HepG2 (cell line): Measurements from ENCODE around the gene CAMK1G. TPM values are rescaled to one million over a fixed set of nuclear protein-coding genes. Genes with fewer than 3 reads are reported as not detected.

Source experiments
- ATAC-seq: fragments of 200-7000 bp; cut with Tn5 transposase; 3 replicates; pipeline ENCODE4 v1.9.1; 2020; ENCODE audit warnings: mild to moderate bottlenecking, moderate library complexity
- BruUV-seq: library from RNA; stranded (reverse); fragments of 400-500 nt; replicated peaks from 2 replicates; lab custom pipeline; 2021; lab: Mats Ljungman, UMichigan
- CTCF ChIA-PET: fragments of 300-600 bp; formaldehyde crosslinking; extraction: SDS; loops from one replicate; lab custom pipeline; 2021; ENCODE audit warnings: low total read pairs, inconsistent platforms, low intra/inter-chr PET ratio; lab: Yijun Ruan, JAX
- POLR2A ChIA-PET: fragments of 350-600 bp; sonication (Branson Sonifier 250); formaldehyde crosslinking; loops from one replicate; lab custom pipeline; 2020; ENCODE audit warnings: antibody characterized with exemption, inconsistent platforms; lab: Yijun Ruan, JAX
- DNase-seq: peaks from one replicate; pipeline ENCODE4 v3.0.0-alpha.2; 2015; ENCODE audit warnings: low spot score
- FAIRE-seq: peaks from 3 replicates; lab custom pipeline; 2011; peaks lifted over from hg19 to GRCh38; lab: Jason Lieb, UNC
- H2AFZ ChIP-seq: one replicate; pipeline ENCODE4 v1.6.1; 2011; ENCODE audit warnings: low read length, inconsistent platforms
- H3K27ac ChIP-seq: fragments of 300-600 bp; 3 replicates; pipeline ENCODE4 v1.8.0; 2011; ENCODE audit warnings: mixed run types, mild to moderate bottlenecking, mixed read lengths, low read length, inconsistent platforms; ENCODE audit not compliant: insufficient read depth; ENCODE audit errors: extremely low read length
- H3K27me3 ChIP-seq, 2 experiments: fragments of 200-600 bp in 1 of 2; 2 replicates in 1 of 2; 3 replicates in 1 of 2; pipeline versions ENCODE4 v1.6.0 to v1.8.0; 2011; ENCODE audit warnings: low read length in 2 of 2, mild to moderate bottlenecking in 2 of 2, moderate library complexity in 2 of 2, inconsistent platforms in 1 of 2; ENCODE audit not compliant: insufficient read depth in 2 of 2, control insufficient read depth in 1 of 2
- H3K36me3 ChIP-seq, 2 experiments: fragments of 200-600 bp in 1 of 2; replicated peaks in 1 of 2; 2 replicates in 1 of 2; 3 replicates in 1 of 2; pipeline versions ENCODE4 v1.5.1 to v1.8.0; 2011; ENCODE audit warnings: low read length in 2 of 2, inconsistent platforms in 1 of 2; ENCODE audit not compliant: insufficient read depth in 2 of 2, control insufficient read depth in 1 of 2
- H3K4me1 ChIP-seq: 2 replicates; pipeline ENCODE4 v1.5.1; 2012; ENCODE audit warnings: low read length, inconsistent platforms; ENCODE audit not compliant: insufficient read depth
- H3K4me2 ChIP-seq: 2 replicates; pipeline ENCODE4 v1.6.0; 2011; ENCODE audit warnings: low read depth, low read length, inconsistent platforms
- H3K4me3 ChIP-seq, 3 experiments: fragments of 200-600 bp in 1 of 3; sonication (generic), shearing (Covaris generic) in 1 of 3; replicated peaks in 1 of 3; 2 replicates each; pipeline ENCODE4 v1.5.1; 2011 to 2016; ENCODE audit warnings: low read length in 3 of 3, inconsistent platforms in 2 of 3, low read depth in 2 of 3, mild to moderate bottlenecking in 2 of 3, control low read depth in 1 of 3, mixed read lengths in 1 of 3; ENCODE audit not compliant: insufficient read depth in 1 of 3
- H3K79me2 ChIP-seq: one replicate; pipeline ENCODE4 v1.6.1; 2011; ENCODE audit warnings: low read length, inconsistent platforms; ENCODE audit not compliant: insufficient read depth
- H3K9ac ChIP-seq: 2 replicates; pipeline ENCODE4 v1.6.0; 2011; ENCODE audit warnings: mild to moderate bottlenecking, low read depth, low read length, inconsistent platforms; ENCODE audit not compliant: insufficient read depth
- H3K9me3 ChIP-seq: 2 replicates; pipeline ENCODE4 v1.5.1; 2012; ENCODE audit warnings: mild to moderate bottlenecking, low read length
- H4K20me1 ChIP-seq: 2 replicates; pipeline ENCODE4 v1.6.0; 2011; ENCODE audit warnings: inconsistent platforms, mild to moderate bottlenecking, low read length, moderate library complexity; ENCODE audit not compliant: insufficient read depth
- BORCS8-MEF2B ChIP-seq: sonication (generic); formaldehyde crosslinking; IDR thresholded peaks from 2 replicates; pipeline ENCODE4 v1.8.0; 2022; ENCODE audit warnings: mild to moderate bottlenecking, missing genetic modification reagents
- CC2D1A ChIP-seq: sonication (generic); formaldehyde crosslinking; IDR thresholded peaks from 2 replicates; pipeline ENCODE4 v1.8.1; 2023; ENCODE audit warnings: mild to moderate bottlenecking, missing genetic modification reagents
- FOSL2 ChIP-seq: sonication (generic); formaldehyde crosslinking; IDR thresholded peaks from 2 replicates; pipeline ENCODE4 v1.4.0; 2020; ENCODE audit warnings: missing genetic modification reagents
- GABPA ChIP-seq, 2 experiments: IDR thresholded peaks; 2 replicates each; pipeline ENCODE4 v1.6.1; 2011 to 2016; ENCODE audit warnings: low read depth in 2 of 2, low read length in 1 of 2, missing biosample characterization in 1 of 2, missing genetic modification characterization in 1 of 2
- HDAC6 ChIP-seq: fragments of 200-600 bp; sonication (generic); IDR thresholded peaks from 2 replicates; pipeline ENCODE4 v1.7.0; 2017; ENCODE audit warnings: mild to moderate bottlenecking, antibody characterized with exemption, low read length, low read depth
- HNRNPLL ChIP-seq: fragments of 200-400 bp; formaldehyde crosslinking; IDR thresholded peaks from 2 replicates; pipeline ENCODE4 v1.6.1; 2017; ENCODE audit warnings: mild to moderate bottlenecking, low read depth, low read length; ENCODE audit not compliant: poor library complexity, severe bottlenecking
- KLF9 ChIP-seq: IDR thresholded peaks from 2 replicates; pipeline ENCODE4 v1.6.1; 2016; ENCODE audit warnings: low read depth
- MAFF ChIP-seq: IDR thresholded peaks from 2 replicates; pipeline ENCODE4 v1.6.1; 2011; ENCODE audit warnings: low read depth, low read length, improper control_type of control experiment
- MAZ ChIP-seq, 2 experiments: sonication (generic) in 1 of 2; formaldehyde crosslinking in 1 of 2; IDR thresholded peaks; 2 replicates each; pipeline versions ENCODE4 v1.5.0 to v1.6.1; 2012 to 2020; ENCODE audit warnings: low read depth in 2 of 2, mild to moderate bottlenecking in 2 of 2, borderline replicate concordance in 1 of 2, improper control_type of control experiment in 1 of 2, low read length in 1 of 2, missing genetic modification reagents in 1 of 2, moderate library complexity in 1 of 2
- RAD21 ChIP-seq: fragments of 450-650 bp; formaldehyde crosslinking; IDR thresholded peaks from 2 replicates; pipeline ENCODE4 v1.5.0; 2020; ENCODE audit warnings: mild to moderate bottlenecking
- SMAD3 ChIP-seq: sonication (generic); formaldehyde crosslinking; IDR thresholded peaks from 2 replicates; pipeline ENCODE4 v1.4.0; 2020; ENCODE audit warnings: missing genetic modification reagents
- SMC3 ChIP-seq: IDR thresholded peaks from 2 replicates; pipeline ENCODE4 v1.6.1; 2011; ENCODE audit warnings: low read length, improper control_type of control experiment
- SRY ChIP-seq: sonication (generic); formaldehyde crosslinking; IDR thresholded peaks from 2 replicates; pipeline ENCODE4 v1.8.0; 2022; ENCODE audit warnings: mild to moderate bottlenecking, missing genetic modification reagents
- STAG1 ChIP-seq: sonication (generic); formaldehyde crosslinking; IDR thresholded peaks from 2 replicates; pipeline ENCODE4 v1.4.0; 2020; ENCODE audit warnings: missing genetic modification reagents
- TARDBP ChIP-seq: sonication (generic); formaldehyde crosslinking; IDR thresholded peaks from 2 replicates; pipeline ENCODE4 v1.8.0; 2022; ENCODE audit warnings: mild to moderate bottlenecking, missing genetic modification reagents
- ZNF557 ChIP-seq: sonication (generic); formaldehyde crosslinking; IDR thresholded peaks from 2 replicates; pipeline ENCODE4 v1.4.0; 2020; ENCODE audit warnings: missing genetic modification reagents
- ZNF724P ChIP-seq: sonication (generic); formaldehyde crosslinking; IDR thresholded peaks from 2 replicates; pipeline ENCODE4 v1.8.0; 2022; ENCODE audit warnings: missing genetic modification reagents, borderline replicate concordance
- ZNF792 ChIP-seq: IDR thresholded peaks from 2 replicates; pipeline ENCODE4 v1.6.1; 2016
- WGBS: methylation state at CpG from one replicate; pipeline ENCODE4 v1.1.6; 2017; ENCODE audit warnings: low lambda C conversion rate; 5-methylcytosine and 5-hydroxymethylcytosine counted together
- in situ Hi-C: cut with HindIII; loops from 2 replicates; pipeline ENCODE4 v1.10.0; 2017; ENCODE audit warnings: low pct_unique_long_range_greater_than_20kb; ENCODE audit not compliant: extremely low pct_ligation_motif_present
- intact Hi-C: fragments of 100-400 bp; cut with micrococcal nuclease; formaldehyde crosslinking; loops from one replicate; pipeline ENCODE4 v1.10.0; 2022; ENCODE audit not compliant: unreplicated experiment
- polyA plus RNA-seq, 8 experiments: library from polyadenylated mRNA; depleted of rRNA in 3 of 8; stranded (reverse) in 7 of 8; unstranded in 1 of 8; fragments of >200 nt; fragmentation: Illumina TruSeq in 4 of 8; extraction: Trizol in 4 of 8; gene quantifications; 2 replicates each; pipeline versions ENCODE4 v1.2.1 to v1.2.3, GENCODE V29; 2011 to 2016; ENCODE audit warnings: low read depth in 4 of 8, missing spikeins in 1 of 8, mixed read lengths in 1 of 8; ENCODE audit not compliant: insufficient read depth in 1 of 8
- total RNA-seq, 5 experiments: library from RNA; depleted of rRNA; stranded (reverse); fragments of >200 nt; fragmentation: Illumina TruSeq; extraction: Trizol; gene quantifications; 2 replicates each; pipeline ENCODE4 v1.2.3, GENCODE V29; 2016; ENCODE audit warnings: low read depth in 1 of 5
- TF ChIP-seq, protein P1 (sequence below): IDR thresholded peaks from 2 replicates; pipeline ENCODE4 v1.6.1; 2018; ENCODE audit warnings: missing genetic modification reagents, mild to moderate bottlenecking, missing compliant biosample characterization
- TF ChIP-seq, protein P2 (sequence below): sonication (generic); formaldehyde crosslinking; IDR thresholded peaks from 2 replicates; pipeline ENCODE4 v1.5.1; 2020; ENCODE audit warnings: mild to moderate bottlenecking, missing genetic modification reagents, moderate library complexity

CAMK1G gene
- total and polyA plus RNA-seq, 2 of the 13 experiments (the other 11 are each of a cell fraction or from before 2014, with no cell fraction given) = not detected

DNA sequence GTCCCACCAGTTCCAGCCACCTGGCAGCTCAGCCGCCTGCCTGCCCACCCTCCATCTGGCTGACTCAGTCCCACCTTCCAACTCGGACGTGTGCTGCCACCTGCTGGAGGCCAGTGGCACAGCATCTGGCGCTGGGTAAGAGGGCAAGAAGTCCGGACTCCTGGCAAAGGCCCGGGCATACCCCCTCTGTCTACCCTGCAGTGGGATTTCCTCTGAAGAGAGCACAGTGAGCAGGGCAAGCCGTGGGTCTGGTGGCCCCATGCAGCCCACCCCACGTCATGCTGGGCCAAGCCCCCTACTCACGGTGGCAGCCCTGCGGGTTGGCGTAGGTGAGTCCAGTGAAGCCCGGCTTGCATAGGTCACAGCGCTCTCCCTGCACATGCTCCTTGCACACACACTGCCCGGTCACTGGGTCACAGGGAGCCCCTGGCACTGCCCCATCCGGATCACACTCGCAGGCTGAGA, 44.2 kb downstream of the CAMK1G start:
- DNase-seq (peak; percentile 46), ATAC-seq (peak; percentile 95), FAIRE-seq (no peak)
- Histone ChIP-seq H3K27me3 (no peaks in the 10 kb centered on the region; a peak in 1 of 5 replicates), H3K4me1 (no peaks in the 10 kb centered on the region), H3K9ac (no peak overlapping the region), H3K36me3 (no peaks in the 10 kb centered on the region), H3K27ac (no peak overlapping the region), H3K79me2 (no peaks in the 10 kb centered on the region), H4K20me1 (no peaks in the 10 kb centered on the region), H3K4me3 (no peak overlapping the region), H3K9me3 (no peaks in the 10 kb centered on the region), H3K4me2 (no peak overlapping the region), H2AFZ (no peak overlapping the region)
- intact Hi-C loops = loop anchor here (1.0 to 2.0 kb wide), 3 partner anchors 37 to 59 kb away; no protein-coding TSS in a partner anchor
- CTCF ChIA-PET = interaction anchor here (0.9 to 2.9 kb wide), 3 partner anchors 37 to 58 kb away, joined by 5 to 14 read pairs (median 9); no protein-coding TSS in a partner anchor
- WGBS = 13% methylated on average over 3 of the region's 16 CpGs
- POLR2A ChIA-PET = no interaction called here
- no TSS peak for BruUV-seq
- in situ Hi-C loops = no loop called here
- no peak for TF ChIP-seq SRY (CRISPR knock-in tag)
- TF ChIP-seq ZNF724P (CRISPR knock-in tag) = 0 out of 2 replicates have a peak, but pooled peaks have one; percentile 34
- no peak for TF ChIP-seq ZNF557 (CRISPR knock-in tag)
- TF ChIP-seq TARDBP (CRISPR knock-in tag) = 0 out of 2 replicates have a peak, but pooled peaks have one; percentile 23
- TF ChIP-seq, protein P1, sequence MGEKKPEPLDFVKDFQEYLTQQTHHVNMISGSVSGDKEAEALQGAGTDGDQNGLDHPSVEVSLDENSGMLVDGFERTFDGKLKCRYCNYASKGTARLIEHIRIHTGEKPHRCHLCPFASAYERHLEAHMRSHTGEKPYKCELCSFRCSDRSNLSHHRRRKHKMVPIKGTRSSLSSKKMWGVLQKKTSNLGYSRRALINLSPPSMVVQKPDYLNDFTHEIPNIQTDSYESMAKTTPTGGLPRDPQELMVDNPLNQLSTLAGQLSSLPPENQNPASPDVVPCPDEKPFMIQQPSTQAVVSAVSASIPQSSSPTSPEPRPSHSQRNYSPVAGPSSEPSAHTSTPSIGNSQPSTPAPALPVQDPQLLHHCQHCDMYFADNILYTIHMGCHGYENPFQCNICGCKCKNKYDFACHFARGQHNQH (CRISPR knock-in tag) = peak; percentile 48; the same call in 1 of the 2 replicates
- peak; percentile 60; the same call in 1 of the 2 replicates for TF ChIP-seq RAD21
- no peak for TF ChIP-seq HDAC6
- TF ChIP-seq, protein P2, sequence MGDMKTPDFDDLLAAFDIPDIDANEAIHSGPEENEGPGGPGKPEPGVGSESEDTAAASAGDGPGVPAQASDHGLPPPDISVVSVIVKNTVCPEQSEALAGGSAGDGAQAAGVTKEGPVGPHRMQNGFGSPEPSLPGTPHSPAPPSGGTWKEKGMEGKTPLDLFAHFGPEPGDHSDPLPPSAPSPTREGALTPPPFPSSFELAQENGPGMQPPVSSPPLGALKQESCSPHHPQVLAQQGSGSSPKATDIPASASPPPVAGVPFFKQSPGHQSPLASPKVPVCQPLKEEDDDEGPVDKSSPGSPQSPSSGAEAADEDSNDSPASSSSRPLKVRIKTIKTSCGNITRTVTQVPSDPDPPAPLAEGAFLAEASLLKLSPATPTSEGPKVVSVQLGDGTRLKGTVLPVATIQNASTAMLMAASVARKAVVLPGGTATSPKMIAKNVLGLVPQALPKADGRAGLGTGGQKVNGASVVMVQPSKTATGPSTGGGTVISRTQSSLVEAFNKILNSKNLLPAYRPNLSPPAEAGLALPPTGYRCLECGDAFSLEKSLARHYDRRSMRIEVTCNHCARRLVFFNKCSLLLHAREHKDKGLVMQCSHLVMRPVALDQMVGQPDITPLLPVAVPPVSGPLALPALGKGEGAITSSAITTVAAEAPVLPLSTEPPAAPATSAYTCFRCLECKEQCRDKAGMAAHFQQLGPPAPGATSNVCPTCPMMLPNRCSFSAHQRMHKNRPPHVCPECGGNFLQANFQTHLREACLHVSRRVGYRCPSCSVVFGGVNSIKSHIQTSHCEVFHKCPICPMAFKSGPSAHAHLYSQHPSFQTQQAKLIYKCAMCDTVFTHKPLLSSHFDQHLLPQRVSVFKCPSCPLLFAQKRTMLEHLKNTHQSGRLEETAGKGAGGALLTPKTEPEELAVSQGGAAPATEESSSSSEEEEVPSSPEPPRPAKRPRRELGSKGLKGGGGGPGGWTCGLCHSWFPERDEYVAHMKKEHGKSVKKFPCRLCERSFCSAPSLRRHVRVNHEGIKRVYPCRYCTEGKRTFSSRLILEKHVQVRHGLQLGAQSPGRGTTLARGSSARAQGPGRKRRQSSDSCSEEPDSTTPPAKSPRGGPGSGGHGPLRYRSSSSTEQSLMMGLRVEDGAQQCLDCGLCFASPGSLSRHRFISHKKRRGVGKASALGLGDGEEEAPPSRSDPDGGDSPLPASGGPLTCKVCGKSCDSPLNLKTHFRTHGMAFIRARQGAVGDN = 0 out of 2 replicates have a peak, but pooled peaks have one; percentile 15
- 0 out of 2 replicates have a peak, but pooled peaks have one; percentile 52 for TF ChIP-seq BORCS8-MEF2B (CRISPR knock-in tag)
- TF ChIP-seq MAZ (IDR thresholded peaks at IDR 0.05; ENCODE audit: borderline replicate concordance, low read depth, low read length) = peak; percentile 25; the same call in 1 of the 2 replicates
- no peak for TF ChIP-seq MAZ (CRISPR knock-in tag; IDR thresholded peaks at IDR 0.05; ENCODE audit: low read depth)
- TF ChIP-seq KLF9 (CRISPR knock-in tag) = no peak
- TF ChIP-seq ZNF792 (CRISPR knock-in tag) = 0 out of 2 replicates have a peak, but pooled peaks have one; percentile 38
- TF ChIP-seq FOSL2 (CRISPR knock-in tag) = peak; percentile 82
- TF ChIP-seq MAFF = peak; percentile 24; the same call in 1 of the 2 replicates
- TF ChIP-seq GABPA (IDR thresholded peaks at IDR 0.05; ENCODE audit: low read depth, low read length) = no peak
- no peak for TF ChIP-seq GABPA (CRISPR knock-in tag; IDR thresholded peaks at IDR 0.05; ENCODE audit: low read depth)
- no peak for TF ChIP-seq SMAD3
- TF ChIP-seq CC2D1A = 0 out of 2 replicates have a peak, but pooled peaks have one; percentile 21
- peak; percentile 85 for TF ChIP-seq STAG1 (CRISPR knock-in tag)
- TF ChIP-seq SMC3 = peak; percentile 35
- TF ChIP-seq HNRNPLL = peak; percentile 42
